Tongue (tissue), 2 donors: Measurements from ENCODE around the gene NTNG1. TPM values are rescaled to one million over a fixed set of nuclear protein-coding genes. Genes with fewer than 3 reads are reported as not detected.

Source experiments
- DNase-seq: peaks from one replicate; pipeline ENCODE4 v3.0.0-alpha.2; 2015
- total RNA-seq: library from RNA; depleted of rRNA; stranded (reverse); fragments of >200 nt; gene quantifications from one replicate; pipeline ENCODE4 v1.2.3, GENCODE V29; 2014

The NTNG1 gene
- total RNA-seq, 1 donor from 2014 or later = 4.5 TPM

GRCh38 chr1:107342316-107342715 is 201.5 kb downstream of the NTNG1 start:
- DNase-seq = no peak

- no peak for DNase-seq
Observed at GRCh38 chr1:107342768-107343167, 201.9 kb downstream of the NTNG1 start.

GRCh38 chr1:107343601-107344000 is 202.8 kb downstream of the NTNG1 start:
- DNase-seq = no peak

GRCh38 chr1:107344268-107344760 is 203.5 kb downstream of the NTNG1 start:
- DNase-seq = no peak

GRCh38 chr1:107344836-107345235 is 204.0 kb downstream of the NTNG1 start:
- DNase-seq = no peak

- DNase-seq = no peak
Observed at GRCh38 chr1:107352850-107353249, 212.0 kb downstream of the NTNG1 start.

GRCh38 chr1:107357376-107357775 is 216.5 kb downstream of the NTNG1 start:
- DNase-seq = peak; percentile 5

- DNase-seq = no peak
Observed at GRCh38 chr1:107358619-107359327, 217.9 kb downstream of the NTNG1 start.

GRCh38 chr1:107359472-107360241 is 218.8 kb downstream of the NTNG1 start:
- no peak for DNase-seq

- DNase-seq = peak; percentile 15
Observed at GRCh38 chr1:107362468-107363140, 221.8 kb downstream of the NTNG1 start.

GRCh38 chr1:107363154-107363553 is 222.3 kb downstream of the NTNG1 start:
- no peak for DNase-seq

- no peak for DNase-seq
Observed at GRCh38 chr1:107365527-107366240, 224.8 kb downstream of the NTNG1 start.

GRCh38 chr1:107378426-107378825 is 237.6 kb downstream of the NTNG1 start:
- DNase-seq = peak; percentile 10

GRCh38 chr1:107378866-107379265 is 238.0 kb downstream of the NTNG1 start:
- DNase-seq = no peak

- DNase-seq = no peak
Observed at GRCh38 chr1:107379826-107380225, 239.0 kb downstream of the NTNG1 start.

- no peak for DNase-seq
Observed at GRCh38 chr1:107389410-107390396, 248.9 kb downstream of the NTNG1 start.

GRCh38 chr1:107394301-107394700 is 253.5 kb downstream of the NTNG1 start:
- no peak for DNase-seq

- no peak for DNase-seq
Observed at GRCh38 chr1:107401704-107402103, 260.9 kb downstream of the NTNG1 start.

GRCh38 chr1:107404756-107405155 is 263.9 kb downstream of the NTNG1 start:
- DNase-seq = no peak

- DNase-seq = no peak
Observed at GRCh38 chr1:107405236-107405635, 264.4 kb downstream of the NTNG1 start.

GRCh38 chr1:107407011-107407410 is 266.2 kb downstream of the NTNG1 start:
- no peak for DNase-seq
